K562 (cell line): ENCODE measurements around the gene ROM1. TPM values are rescaled to one million over a fixed set of nuclear protein-coding genes. Genes with fewer than 3 reads are reported as not detected.

ENCODE experiments used
- ARHGAP35 ChIP-seq: fragments of 450-650 bp; IDR thresholded peaks from 2 replicates; pipeline ENCODE4 v1.6.1; 2018; ENCODE audit not compliant: partially characterized antibody
- ARID4B ChIP-seq: sonication (generic); formaldehyde crosslinking; IDR thresholded peaks from 2 replicates; pipeline ENCODE4 v1.8.0; 2022; ENCODE audit warnings: mild to moderate bottlenecking, missing genetic modification reagents
- ATF3 ChIP-seq, 2 experiments: fragments of 450-650 bp in 1 of 2; sonication (generic) in 1 of 2; formaldehyde crosslinking in 1 of 2; IDR thresholded peaks in 1 of 2; conservative IDR thresholded peaks in 1 of 2; 2 replicates each; pipeline versions ENCODE4 v1.6.1 to v1.8.1; 2016 to 2023; ENCODE audit warnings: mild to moderate bottlenecking in 2 of 2, moderate library complexity in 2 of 2, inconsistent platforms in 1 of 2, missing genetic modification reagents in 1 of 2
- BRD9 ChIP-seq: fragments of 450-650 bp; IDR thresholded peaks from 2 replicates; pipeline ENCODE4 v1.6.1; 2018; ENCODE audit warnings: low read depth; ENCODE audit not compliant: partially characterized antibody
- HINFP ChIP-seq: fragments of 450-650 bp; conservative IDR thresholded peaks from 2 replicates; pipeline ENCODE4 v1.6.1; 2016; ENCODE audit warnings: missing genetic modification characterization, low read depth, mild to moderate bottlenecking, control low read depth, missing compliant biosample characterization
- LEF1 ChIP-seq: fragments of 450-650 bp; IDR thresholded peaks from 2 replicates; pipeline ENCODE4 v1.6.1; 2016; ENCODE audit warnings: mild to moderate bottlenecking
- NBN ChIP-seq: fragments of 450-650 bp; IDR thresholded peaks from 2 replicates; pipeline ENCODE4 v1.6.1; 2016; ENCODE audit warnings: low read depth, mild to moderate bottlenecking
- PHB ChIP-seq: fragments of 250-450 bp; sonication (Bioruptor Pico); IDR thresholded peaks from 2 replicates; pipeline ENCODE4 v1.5.0; 2021
- PRDM10 ChIP-seq: fragments of 450-650 bp; IDR thresholded peaks from 2 replicates; pipeline ENCODE4 v1.6.1; 2018; ENCODE audit not compliant: partially characterized antibody
- RHOXF2B ChIP-seq: fragments of 250-450 bp; sonication (Bioruptor Pico); conservative IDR thresholded peaks from 2 replicates; pipeline ENCODE4 v1.5.1; 2021
- ZFP30 ChIP-seq: fragments of 250-450 bp; sonication (Bioruptor Pico); IDR thresholded peaks from 2 replicates; pipeline ENCODE4 v1.8.0; 2022; ENCODE audit warnings: moderate library complexity, mild to moderate bottlenecking, inconsistent platforms, borderline replicate concordance
- ZSCAN29 ChIP-seq: fragments of 450-650 bp; IDR thresholded peaks from 2 replicates; pipeline ENCODE4 v1.6.1; 2017
- polyA plus RNA-seq, 8 experiments: library from polyadenylated mRNA; depleted of rRNA in 4 of 8; stranded (reverse) in 5 of 8; unstranded in 3 of 8; fragments of >200 nt; fragmentation: Nextera tagmentation in 2 of 8; fragmentation: Illumina TruSeq in 1 of 8; extraction: Ambion mirVana in 2 of 8; extraction: Trizol in 1 of 8; gene quantifications; 2 replicates each; pipeline versions ENCODE4 v1.2.1 to v1.2.3, GENCODE V29; 2011 to 2014; ENCODE audit warnings: inconsistent platforms in 1 of 8, missing spikeins in 1 of 8
- total RNA-seq, 7 experiments: library from RNA; depleted of rRNA in 6 of 7; stranded (reverse); fragments of >200 nt in 6 of 7; fragmentation: Illumina TruSeq in 2 of 7; extraction: Trizol in 2 of 7; gene quantifications; 2 replicates each; pipeline versions ENCODE4 v1.2.1 to v1.2.3, GENCODE V29; 2011 to 2021; ENCODE audit warnings: low replicate concordance in 1 of 7
- TF ChIP-seq, protein P1 (sequence below): fragments of 450-650 bp; IDR thresholded peaks from 2 replicates; pipeline ENCODE4 v1.6.1; 2016; ENCODE audit warnings: borderline replicate concordance

ROM1 gene
- total and polyA plus RNA-seq, 9 of the 15 experiments (the other 6 are each of a cell fraction or from before 2014, with no cell fraction given): 0.75 to 4.0 (median 2.6) TPM

DNA sequence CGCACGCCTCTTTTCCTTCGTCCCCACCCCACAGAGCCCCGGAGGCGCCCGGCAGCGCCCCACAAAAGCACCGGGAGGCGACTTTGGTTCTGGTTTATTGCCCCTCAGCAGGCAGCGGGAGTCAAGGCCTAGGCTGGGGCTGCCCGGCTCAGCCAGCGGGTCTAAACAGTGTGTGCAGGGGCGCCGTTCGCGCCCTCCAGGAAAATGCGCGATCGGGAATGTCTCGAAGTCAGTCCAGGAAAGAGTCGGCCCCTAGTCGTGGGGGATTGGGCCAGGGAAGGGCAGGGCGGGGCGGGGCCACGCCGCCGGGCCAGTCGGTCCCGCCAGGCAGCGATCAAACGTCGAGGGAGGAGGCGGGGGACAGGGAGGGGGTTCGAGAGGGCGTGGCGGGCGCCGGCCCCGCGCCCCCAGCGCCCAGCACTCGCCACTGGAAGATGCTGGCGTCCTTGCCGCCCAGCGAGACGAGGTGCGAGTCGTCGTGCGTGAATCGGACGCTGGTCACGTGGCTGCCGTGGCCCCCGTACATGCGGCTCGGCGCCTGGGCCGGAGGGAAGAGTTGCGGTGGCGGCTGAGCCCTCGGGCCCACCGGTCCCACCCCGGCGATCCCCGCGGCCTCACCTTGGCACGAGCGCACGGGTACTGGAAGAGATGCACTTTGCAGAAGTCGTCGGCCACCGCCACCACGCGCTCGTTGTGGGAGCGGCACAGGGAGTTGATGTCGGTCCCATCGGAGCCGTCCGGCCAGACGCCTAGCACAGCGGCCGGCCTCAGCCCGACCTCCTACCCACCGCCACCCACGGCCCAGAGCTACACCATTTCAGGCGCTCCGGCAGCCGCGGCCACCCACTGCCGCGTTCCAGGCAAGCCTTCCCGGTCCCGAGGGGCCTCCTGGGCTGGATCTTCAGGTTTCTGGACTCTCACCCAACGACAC, 10.7 kb upstream of the ROM1 start (continued):
- TF ChIP-seq HINFP (tag) (no peak), RHOXF2B (CRISPR knock-in tag) (no peak), LEF1 (no peak), ATF3 (IDR thresholded peaks at IDR 0.05) (peak; percentile 18; the same call in 1 of the 2 replicates), ATF3 (CRISPR knock-in tag; conservative IDR thresholded peaks at IDR 0.05) (0 out of 2 replicates have a peak, but pooled peaks have one; percentile 19), ARHGAP35 (no peak), ARID4B (CRISPR knock-in tag) (0 out of 2 replicates have a peak, but pooled peaks have one; percentile 26), ZFP30 (CRISPR knock-in tag) (no peak), ZSCAN29 (no peak), BRD9 (no peak), PHB (no peak), PRDM10 (peak; percentile 60), NBN (peak; percentile 44; the same call in 1 of the 2 replicates)
- TF ChIP-seq, protein P1, sequence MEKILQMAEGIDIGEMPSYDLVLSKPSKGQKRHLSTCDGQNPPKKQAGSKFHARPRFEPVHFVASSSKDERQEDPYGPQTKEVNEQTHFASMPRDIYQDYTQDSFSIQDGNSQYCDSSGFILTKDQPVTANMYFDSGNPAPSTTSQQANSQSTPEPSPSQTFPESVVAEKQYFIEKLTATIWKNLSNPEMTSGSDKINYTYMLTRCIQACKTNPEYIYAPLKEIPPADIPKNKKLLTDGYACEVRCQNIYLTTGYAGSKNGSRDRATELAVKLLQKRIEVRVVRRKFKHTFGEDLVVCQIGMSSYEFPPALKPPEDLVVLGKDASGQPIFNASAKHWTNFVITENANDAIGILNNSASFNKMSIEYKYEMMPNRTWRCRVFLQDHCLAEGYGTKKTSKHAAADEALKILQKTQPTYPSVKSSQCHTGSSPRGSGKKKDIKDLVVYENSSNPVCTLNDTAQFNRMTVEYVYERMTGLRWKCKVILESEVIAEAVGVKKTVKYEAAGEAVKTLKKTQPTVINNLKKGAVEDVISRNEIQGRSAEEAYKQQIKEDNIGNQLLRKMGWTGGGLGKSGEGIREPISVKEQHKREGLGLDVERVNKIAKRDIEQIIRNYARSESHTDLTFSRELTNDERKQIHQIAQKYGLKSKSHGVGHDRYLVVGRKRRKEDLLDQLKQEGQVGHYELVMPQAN: peak; percentile 51; the same call in 1 of the 2 replicates
